Astrocyte of the spinal cord (primary cell): ENCODE measurements around the gene GALNT4.

ENCODE experiments used
- DNase-seq: peaks from one replicate; pipeline ENCODE4 v3.0.0; 2011; ENCODE audit warnings: low read depth, low spot score
- H3K4me3 ChIP-seq: 2 replicates; pipeline ENCODE4 v1.5.1; 2011; ENCODE audit warnings: low read depth, mild to moderate bottlenecking, low read length, moderate library complexity
- CTCF ChIP-seq: IDR thresholded peaks from 2 replicates; pipeline ENCODE4 v1.5.1; 2012; ENCODE audit warnings: low read depth, mild to moderate bottlenecking, low read length, inconsistent platforms
- in situ Hi-C: cut with HindIII; loops from 2 replicates; pipeline ENCODE4 v1.10.0; 2017; ENCODE audit warnings: low sequenced_read_pairs

Gene GALNT4

GRCh38 chr12:89565002-89565401, 40.4 kb upstream of the GALNT4 start:
- in situ Hi-C loops, result no loop called here
- H3K4me3 ChIP-seq, result no peak overlapping the region
- TF ChIP-seq CTCF, result no peak
- no peak for DNase-seq

- TF ChIP-seq CTCF, result no peak
- DNase-seq, result no peak
- in situ Hi-C loops, result no loop called here
- H3K4me3 ChIP-seq, result no peak overlapping the region
Observed at GRCh38 chr12:89559753-89560152, 35.2 kb upstream of the GALNT4 start.

GRCh38 chr12:89556976-89557375, 32.4 kb upstream of the GALNT4 start:
- TF ChIP-seq CTCF, result no peak
- DNase-seq, result peak; percentile 28
- in situ Hi-C loops, result no loop called here
- no peak overlapping the region for H3K4me3 ChIP-seq

GRCh38 chr12:89552376-89552775, 27.8 kb upstream of the GALNT4 start:
- TF ChIP-seq CTCF, result no peak
- H3K4me3 ChIP-seq, result no peak overlapping the region
- in situ Hi-C loops, result no loop called here
- peak; percentile 30 for DNase-seq

- H3K4me3 ChIP-seq, result no peak overlapping the region
- in situ Hi-C loops, result no loop called here
- DNase-seq, result no peak
- TF ChIP-seq CTCF, result no peak
Observed at GRCh38 chr12:89551747-89552146, 27.2 kb upstream of the GALNT4 start.

- H3K4me3 ChIP-seq, result no peak overlapping the region
- no peak for DNase-seq
- TF ChIP-seq CTCF, result no peak
- in situ Hi-C loops, result no loop called here
Observed at GRCh38 chr12:89547101-89547500, 22.5 kb upstream of the GALNT4 start.

GRCh38 chr12:89546151-89546550, 21.6 kb upstream of the GALNT4 start:
- H3K4me3 ChIP-seq, result no peak overlapping the region
- TF ChIP-seq CTCF, result no peak
- in situ Hi-C loops, result no loop called here

More at GRCh38 chr12:89546151-89546550, 21.6 kb upstream of the GALNT4 start:
- DNase-seq, result no peak
